HG02588 (cell line): Measurements from ENCODE around the gene PCIF1.
"Not testable (repeated sequence)": the region's sequence is repeated elsewhere in the genome, so short reads cannot be mapped to it uniquely, and the experiment has no call there.

Experiments
- ATAC-seq: cut with Tn5 transposase; IDR thresholded peaks from one replicate; pipeline ENCODE4 v1.9.1; 2021; ENCODE audit warnings: mild to moderate bottlenecking, moderate library complexity; ENCODE audit not compliant: unreplicated experiment

Gene PCIF1

DNA sequence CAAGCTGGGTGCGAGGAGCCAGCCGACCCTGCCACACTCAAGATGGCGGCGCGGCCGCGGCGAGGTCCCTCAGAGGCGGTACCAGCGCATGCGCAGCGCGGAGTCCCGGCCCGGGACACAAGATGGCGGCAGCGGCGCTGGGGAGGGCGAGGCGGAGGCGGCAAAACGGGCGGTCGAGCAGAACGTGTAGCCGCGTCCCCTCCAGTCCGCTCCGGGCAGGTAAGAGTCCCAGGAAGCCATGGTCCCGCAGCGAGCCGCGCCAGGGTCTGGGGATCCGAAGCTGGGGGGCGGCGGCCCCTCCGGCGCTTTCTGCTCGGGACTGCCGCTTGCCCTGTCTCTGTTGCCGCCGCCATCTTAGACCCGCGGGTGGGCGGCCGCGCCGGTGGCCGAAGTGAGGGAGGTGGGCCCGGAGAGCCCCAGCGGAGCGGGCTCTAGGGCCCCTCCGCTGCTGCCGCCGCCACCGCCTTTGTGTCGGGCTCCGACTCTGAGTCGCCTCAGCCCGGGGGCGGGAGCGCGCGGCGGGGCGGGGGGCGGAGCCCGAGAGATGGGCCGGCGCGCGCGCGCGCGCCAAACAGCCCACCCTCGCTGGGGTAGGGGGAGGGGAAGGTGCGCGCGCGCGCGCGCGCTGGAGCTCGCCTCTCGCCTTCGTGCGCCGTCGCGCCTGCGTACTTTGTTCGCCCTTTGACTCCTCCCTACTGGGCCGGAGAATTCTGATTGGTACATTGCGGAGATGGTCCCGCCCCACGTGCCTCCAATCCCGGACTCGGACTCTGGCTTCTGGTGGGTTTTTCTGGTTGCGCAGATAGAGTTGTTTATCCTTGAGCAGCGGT is at the start of gene PCIF1:
TSS of gene PCIF1 (plus strand) at position 98 of the 830 bp plus-strand sequence. CDS start 4,317 bp downstream, outside the sequence.
- ATAC-seq, result peak; percentile 79

DNA sequence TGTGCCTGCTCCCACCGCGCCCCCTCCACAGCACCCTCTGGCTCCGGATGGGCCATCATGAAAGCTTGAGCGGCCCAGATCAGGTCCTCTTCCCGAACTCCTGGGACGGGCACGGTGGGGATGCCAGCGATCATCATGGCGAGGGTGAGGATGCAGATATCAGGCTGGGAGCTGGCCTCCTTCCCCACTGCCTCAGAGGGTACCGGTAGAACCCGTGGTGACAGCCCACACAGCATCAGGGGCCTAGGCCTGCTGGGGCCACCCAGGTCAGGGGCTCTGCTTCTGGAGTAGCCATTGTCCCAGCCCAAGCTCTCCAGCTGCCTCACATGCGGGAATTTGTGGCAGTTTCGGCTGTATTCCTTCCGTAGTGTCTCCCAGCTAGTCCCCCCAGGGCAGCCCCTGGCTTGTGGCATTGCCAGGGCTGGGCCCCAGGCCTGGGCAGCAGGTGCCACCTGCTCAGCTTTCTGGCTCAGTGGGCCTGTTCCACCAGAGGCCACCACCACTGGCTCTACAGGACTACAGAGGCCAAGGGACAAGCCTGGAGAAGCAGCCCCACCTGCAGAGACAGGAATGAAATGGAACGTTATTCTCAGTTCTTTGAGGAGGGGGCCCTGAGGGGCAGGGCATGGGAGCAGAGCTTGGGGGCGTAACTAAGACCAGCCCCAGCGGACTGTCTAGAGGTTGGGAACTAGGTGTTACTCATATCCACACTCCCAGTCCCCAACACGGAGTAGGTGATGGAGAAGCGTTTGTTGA is 47.7 kb upstream of the PCIF1 start:
- ATAC-seq, result no peak

DNA sequence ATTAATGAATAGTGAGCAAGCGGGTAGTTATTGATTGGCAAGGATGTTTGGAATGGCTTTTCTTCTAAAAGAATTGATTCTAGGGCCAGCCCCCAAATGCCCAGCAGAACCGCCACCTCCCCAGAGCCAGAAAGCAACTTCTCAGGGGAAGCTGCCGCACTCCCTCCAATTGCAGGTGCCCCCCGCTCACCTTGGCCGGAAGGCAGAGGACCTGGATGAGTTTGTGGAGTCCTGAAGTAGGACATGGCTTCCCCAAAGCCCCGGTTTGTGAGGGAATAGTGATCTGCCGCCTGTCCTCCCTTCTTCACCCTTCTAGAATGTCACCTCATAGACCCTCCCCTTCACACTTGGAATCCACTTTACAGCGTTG is 47.2 kb upstream of the PCIF1 start, which contains the start of gene SPATA25:
TSS of gene SPATA25 (minus strand) at position 277 of the 370 bp plus-strand sequence. CDS start at position 245, 32 bp downstream.
- no peak for ATAC-seq

DNA sequence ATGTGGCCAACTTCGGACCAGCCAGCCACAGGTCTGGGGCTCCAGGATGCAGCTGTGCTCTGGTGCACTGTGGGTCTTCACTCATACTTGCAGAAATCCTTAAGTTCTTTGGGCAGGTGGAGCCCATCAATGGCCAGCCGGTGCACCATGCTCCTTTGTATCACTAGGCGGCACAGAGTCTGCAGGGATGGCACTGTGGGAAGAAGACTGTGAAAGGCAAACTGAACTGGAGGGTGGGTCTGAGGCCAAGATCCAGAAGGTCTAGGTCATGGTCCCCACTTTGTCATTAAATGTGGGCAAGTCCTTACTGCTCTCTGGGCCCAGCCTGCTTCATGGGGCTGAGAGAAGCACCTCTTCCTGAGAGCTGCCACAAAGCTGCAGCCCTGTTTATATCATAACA is 45.8 kb upstream of the PCIF1 start:
- no peak for ATAC-seq

DNA sequence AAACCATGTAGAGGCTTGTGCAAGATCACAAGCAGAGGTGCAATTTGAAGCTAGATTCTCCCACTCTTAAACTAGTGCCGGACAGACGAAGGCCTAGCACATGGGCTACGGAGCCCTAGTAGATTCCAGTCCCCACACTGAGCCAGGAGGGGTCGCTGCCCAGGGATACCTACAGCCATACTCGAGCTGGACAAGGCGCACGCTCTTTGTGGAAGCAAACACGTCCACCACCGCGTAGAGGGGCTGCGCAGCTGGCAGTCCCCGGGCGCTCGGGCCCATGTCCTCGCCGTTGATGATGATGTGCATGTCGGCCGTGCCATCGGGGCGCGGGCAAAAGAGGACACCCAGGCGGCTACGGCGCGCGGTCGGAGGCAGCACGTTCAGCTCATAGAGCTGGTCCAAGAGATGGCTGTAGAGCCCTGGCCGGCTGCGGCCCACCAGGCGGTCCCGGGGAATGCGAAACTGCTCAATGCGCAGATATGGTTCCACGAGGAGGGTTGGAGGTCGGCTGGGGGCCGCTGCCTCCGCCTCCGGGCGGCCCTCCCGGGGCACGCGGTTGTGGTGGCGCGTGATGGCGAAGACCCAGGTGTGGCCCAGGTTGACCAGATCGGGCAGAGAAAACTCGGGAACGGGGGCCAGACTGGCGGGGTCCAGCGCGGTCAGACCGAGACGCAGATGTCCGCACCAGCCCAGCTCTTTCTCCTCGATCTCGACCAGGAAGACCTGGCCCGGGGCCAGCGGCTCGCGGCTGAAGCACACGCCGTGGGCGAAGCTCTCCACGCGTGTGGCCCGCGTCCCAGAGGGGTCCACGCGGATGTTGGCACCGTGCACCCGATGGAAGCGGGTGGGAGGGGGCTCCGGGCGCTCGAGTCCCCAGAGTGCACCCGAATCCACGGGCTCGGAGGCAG is 44.2 kb upstream of the PCIF1 start:
- peak; percentile 29 for ATAC-seq

DNA sequence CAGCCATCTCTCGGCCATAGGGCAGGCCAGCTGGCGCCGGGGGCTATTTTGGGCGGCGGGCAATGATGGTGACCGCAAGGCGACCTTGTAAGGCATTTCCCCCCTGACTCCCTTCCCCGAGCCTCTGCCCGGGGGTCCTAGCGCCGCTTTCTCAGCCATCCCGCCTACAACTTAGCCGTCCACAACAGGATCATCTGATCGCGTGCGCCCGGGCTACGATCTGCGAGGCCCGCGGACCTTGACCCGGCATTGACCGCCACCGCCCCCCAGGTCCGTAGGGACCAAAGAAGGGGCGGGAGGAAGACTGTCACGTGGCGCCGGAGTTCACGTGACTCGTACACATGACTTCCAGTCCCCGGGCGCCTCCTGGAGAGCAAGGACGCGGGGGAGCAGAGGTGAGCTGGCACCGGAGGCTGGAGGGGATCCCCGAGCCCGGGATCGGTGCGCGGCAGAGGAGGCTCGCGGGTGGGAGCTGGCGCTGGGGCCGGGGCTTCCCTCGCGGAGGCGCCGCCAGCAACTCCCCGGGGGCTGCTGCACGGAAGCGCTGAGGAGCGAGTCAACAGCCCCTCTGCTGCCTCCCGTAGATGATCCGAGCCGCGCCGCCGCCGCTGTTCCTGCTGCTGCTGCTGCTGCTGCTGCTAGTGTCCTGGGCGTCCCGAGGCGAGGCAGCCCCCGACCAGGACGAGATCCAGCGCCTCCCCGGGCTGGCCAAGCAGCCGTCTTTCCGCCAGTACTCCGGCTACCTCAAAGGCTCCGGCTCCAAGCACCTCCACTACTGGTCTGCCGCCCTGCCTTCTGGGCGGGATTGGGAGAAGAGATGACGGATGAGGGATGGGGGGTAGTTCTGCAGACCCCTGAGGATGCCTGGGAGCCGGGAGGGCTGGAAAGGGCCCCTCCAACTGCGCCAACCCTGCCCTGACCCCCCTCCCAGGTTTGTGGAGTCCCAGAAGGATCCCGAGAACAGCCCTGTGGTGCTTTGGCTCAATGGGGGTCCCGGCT is 43.2 kb upstream of the PCIF1 start, which contains the start of the genes CTSA and NEURL2:
TSS of gene CTSA (plus strand) at position 351 of the 999 bp plus-strand sequence. CDS start at position 585, 234 bp downstream.
TSS of gene NEURL2 (minus strand) at position 224 of the 999 bp plus-strand sequence. CDS start at position 7, 217 bp downstream.
- peak; percentile 70 for ATAC-seq

DNA sequence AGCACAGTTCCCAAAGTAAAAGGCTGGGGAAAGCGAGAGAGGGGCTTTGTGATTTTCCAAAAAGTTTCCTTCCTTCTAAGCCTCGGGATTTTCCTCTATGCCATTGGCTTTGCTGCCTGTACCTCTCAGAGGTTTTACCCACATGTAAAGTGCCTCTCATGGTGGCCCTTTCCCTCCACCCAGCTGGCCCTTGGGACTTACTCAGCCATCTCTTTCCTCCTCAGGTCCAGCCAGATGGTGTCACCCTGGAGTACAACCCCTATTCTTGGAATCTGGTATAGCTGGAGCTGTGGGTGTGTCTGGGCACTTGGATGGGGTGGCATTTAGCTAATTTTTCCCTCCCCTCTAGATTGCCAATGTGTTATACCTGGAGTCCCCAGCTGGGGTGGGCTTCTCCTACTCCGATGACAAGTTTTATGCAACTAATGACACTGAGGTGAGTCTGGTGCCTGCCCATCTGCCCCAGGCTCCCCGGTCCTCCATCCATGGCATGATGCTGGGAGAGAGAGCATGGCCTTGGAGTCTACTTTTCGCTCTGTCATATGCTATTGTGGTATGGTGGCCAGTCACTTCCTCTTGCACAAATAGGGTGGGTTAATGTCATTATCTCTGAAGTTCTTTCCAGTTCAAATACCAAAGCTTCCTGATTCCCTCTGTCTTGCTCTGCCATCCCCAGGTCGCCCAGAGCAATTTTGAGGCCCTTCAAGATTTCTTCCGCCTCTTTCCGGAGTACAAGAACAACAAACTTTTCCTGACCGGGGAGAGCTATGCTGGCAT is 42.2 kb upstream of the PCIF1 start:
- ATAC-seq, result no peak

DNA sequence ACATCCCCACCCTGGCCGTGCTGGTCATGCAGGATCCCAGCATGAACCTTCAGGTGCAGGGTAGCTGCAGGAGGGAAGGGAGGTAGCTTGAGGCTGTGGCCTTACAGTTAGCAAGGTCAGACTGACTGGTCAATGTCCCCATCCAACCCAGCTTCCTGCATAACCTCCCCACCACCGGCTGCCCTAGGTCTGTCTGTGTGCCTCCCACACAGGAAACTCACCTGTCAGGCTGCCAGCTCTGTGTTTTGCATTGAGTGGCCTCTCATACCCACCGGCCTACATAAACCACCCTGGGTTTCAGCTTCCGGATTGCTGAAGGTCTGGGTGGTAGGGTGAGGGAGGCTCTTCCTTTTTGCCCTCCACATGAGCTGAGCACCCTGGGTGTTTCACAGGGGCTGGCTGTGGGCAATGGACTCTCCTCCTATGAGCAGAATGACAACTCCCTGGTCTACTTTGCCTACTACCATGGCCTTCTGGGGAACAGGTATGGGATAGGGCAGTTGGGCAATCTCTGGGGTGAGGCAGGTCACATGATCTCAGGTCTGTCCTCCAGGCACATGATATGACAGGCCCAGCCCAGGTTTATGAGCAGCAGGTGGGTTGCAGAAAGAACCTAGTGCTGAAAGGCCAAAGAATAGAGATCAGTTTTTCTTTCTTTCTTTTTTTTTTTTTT is 41.5 kb upstream of the PCIF1 start:
- no peak for ATAC-seq

DNA sequence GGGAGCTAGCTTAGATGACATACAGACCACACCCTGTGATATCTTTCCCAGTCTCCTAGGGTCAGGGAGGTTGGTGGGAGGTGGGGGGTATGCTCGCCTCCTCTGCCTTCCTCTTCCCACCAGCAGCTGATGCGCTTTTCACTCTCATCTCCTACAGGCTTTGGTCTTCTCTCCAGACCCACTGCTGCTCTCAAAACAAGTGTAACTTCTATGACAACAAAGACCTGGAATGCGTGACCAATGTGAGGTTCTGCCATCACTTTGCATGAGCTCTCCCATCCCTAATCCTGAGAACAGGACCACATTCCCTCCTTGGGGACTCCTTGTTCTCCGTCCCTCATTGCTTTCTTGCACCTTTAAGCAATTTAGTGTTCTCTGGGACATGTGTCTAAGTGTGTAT is 40.7 kb upstream of the PCIF1 start:
- ATAC-seq, result no peak

DNA sequence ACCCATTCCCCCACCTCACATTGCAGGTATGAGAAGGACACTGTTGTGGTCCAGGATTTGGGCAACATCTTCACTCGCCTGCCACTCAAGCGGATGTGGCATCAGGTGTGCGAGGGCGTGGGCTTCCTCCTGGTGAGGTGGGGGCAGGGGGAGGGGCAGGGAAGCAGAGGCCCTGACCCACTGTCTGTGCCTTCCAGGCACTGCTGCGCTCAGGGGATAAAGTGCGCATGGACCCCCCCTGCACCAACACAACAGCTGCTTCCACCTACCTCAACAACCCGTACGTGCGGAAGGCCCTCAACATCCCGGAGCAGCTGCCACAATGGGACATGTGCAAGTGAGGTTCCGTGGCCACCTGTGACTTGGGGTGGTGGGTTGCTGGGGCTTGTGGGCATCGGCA is 39.7 kb upstream of the PCIF1 start:
- no peak for ATAC-seq

DNA sequence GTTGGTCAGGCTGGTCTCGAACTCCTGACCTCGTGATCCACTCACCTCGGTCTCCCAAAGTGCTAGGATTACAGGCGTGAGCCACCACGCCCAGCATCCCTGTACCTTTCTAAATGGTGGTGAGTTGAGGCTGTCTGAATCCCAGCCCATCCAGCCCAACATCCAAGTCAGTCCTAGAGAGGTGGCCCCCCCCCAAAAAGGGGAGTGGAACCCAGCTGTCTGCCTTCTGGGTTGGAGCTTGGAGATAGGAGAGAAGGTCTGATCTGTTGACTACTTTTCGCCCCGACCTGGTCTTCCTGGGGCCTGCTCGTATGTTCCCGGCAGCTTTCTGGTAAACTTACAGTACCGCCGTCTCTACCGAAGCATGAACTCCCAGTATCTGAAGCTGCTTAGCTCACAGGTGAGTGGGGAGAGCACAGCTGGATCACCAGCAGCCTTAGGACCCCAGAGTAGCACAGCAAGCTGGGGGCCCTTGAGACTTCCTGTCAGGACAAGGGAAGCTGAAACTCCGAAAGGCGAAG is 37.8 kb upstream of the PCIF1 start:
- no peak for ATAC-seq

GRCh38 chr20:45897289-45897688 is 37.2 kb upstream of the PCIF1 start:
- no peak for ATAC-seq

DNA sequence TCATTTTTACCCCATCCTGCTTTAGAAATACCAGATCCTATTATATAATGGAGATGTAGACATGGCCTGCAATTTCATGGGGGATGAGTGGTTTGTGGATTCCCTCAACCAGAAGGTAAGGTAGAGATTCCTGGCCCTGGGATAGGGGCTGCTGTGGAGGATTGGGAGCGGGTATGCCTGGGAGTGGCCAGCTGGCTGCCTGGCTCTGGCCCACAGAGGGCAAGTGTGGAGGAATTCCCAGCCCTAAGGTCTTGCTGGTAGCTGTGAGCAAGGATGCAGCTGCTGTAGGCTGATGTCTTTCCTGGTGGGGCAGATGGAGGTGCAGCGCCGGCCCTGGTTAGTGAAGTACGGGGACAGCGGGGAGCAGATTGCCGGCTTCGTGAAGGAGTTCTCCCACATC is 36.8 kb upstream of the PCIF1 start:
- no peak for ATAC-seq

- ATAC-seq, result no peak
Observed at GRCh38 chr20:45898285-45898684, 36.2 kb upstream of the PCIF1 start.

GRCh38 chr20:45899046-45899835 is 35.2 kb upstream of the PCIF1 start:
- no peak for ATAC-seq

DNA sequence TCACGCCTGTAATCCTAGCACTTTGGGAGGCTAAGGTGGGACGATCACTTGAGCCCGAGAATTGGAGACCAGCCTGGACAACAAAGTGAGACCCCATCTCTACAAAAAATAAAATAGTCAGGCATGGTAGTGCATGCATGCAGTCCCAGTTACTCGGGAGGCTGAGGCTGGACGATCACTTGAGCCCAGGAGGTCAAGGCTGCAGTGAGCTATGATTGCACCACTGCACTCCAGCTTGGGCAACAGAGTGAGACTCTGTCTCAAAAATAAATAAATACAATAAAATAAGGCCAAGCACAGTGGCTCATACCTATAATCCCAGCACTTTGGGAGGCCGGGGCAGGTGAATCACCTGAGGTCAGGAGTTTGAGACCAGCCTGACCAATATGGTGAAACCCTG is 33.2 kb upstream of the PCIF1 start:
- ATAC-seq, result not testable (repeated sequence)

GRCh38 chr20:45902199-45902701 is 32.2 kb upstream of the PCIF1 start:
- ATAC-seq, result no peak
